Adipose tissue (tissue), 3 donors: ENCODE data around the gene RIMBP2. TPM values are rescaled to one million over a fixed set of nuclear protein-coding genes. Genes with fewer than 3 reads are reported as not detected.

Source experiments
- H3K27ac ChIP-seq: one replicate; pipeline ENCODE4 v1.5.1; 2013; ENCODE audit warnings: low read depth, low read length
- WGBS, 3 donors: extraction: QIAGEN DNeasy Blood & Tissue Kit; methylation state at CpG; one replicate each; pipeline ENCODE4 v1.1.7; 2013; 5-methylcytosine and 5-hydroxymethylcytosine counted together
- polyA plus RNA-seq, 3 donors: library from polyadenylated mRNA; stranded (reverse); fragments of 200-250 nt; gene quantifications; one replicate each; pipeline ENCODE4 v1.2.3, GENCODE V29; 2013
- donor health status: healthy with polysubstance abuse.
- donor health status: Bipolar disorder and iron deficiency.
- donor health status: healthy.

RIMBP2 gene
- polyA plus RNA-seq, 3 donors, result 0.49 to 1.7 (median 1.1) TPM

GRCh38 chr12:130460611-130461446, 255.3 kb downstream of the RIMBP2 start:
- 76 to 78% (median 78%) methylated on average over 28 of the region's 28 CpGs for WGBS, 3 donors
- no peak overlapping the region for H3K27ac ChIP-seq

- 62 to 76% (median 67%) methylated on average over 11 of the region's 11 CpGs for WGBS, 3 donors
These were observed 256.2 kb downstream of the RIMBP2 start for GRCh38 chr12:130459916-130460315.

GRCh38 chr12:130458341-130458740, 257.8 kb downstream of the RIMBP2 start:
- WGBS, 3 donors, result 74 to 80% (median 77%) methylated on average over 12 of the region's 12 CpGs
- H3K27ac ChIP-seq, result no peak overlapping the region

More at GRCh38 chr12:130459916-130460315, 256.2 kb downstream of the RIMBP2 start:
- H3K27ac ChIP-seq, result no peak overlapping the region

- no peak overlapping the region for H3K27ac ChIP-seq
- 73 to 80% (median 78%) methylated on average over 9 of the region's 9 CpGs for WGBS, 3 donors
These were observed 258.9 kb downstream of the RIMBP2 start for GRCh38 chr12:130457215-130457614.

- no peak overlapping the region for H3K27ac ChIP-seq
- 58 to 71% (median 71%) methylated on average over 28 of the region's 28 CpGs for WGBS, 3 donors
These were observed 259.5 kb downstream of the RIMBP2 start for GRCh38 chr12:130456375-130457199.

GRCh38 chr12:130455161-130455560, 260.9 kb downstream of the RIMBP2 start:
- 70 to 79% (median 72%) methylated on average over 19 of the region's 19 CpGs for WGBS, 3 donors

GRCh38 chr12:130454296-130454695, 261.8 kb downstream of the RIMBP2 start:
- 78 to 88% (median 87%) methylated on average over 9 of the region's 9 CpGs for WGBS, 3 donors

More at GRCh38 chr12:130455161-130455560, 260.9 kb downstream of the RIMBP2 start:
- H3K27ac ChIP-seq, result no peak overlapping the region

GRCh38 chr12:130452546-130452945, 263.6 kb downstream of the RIMBP2 start:
- no peak overlapping the region for H3K27ac ChIP-seq
- WGBS, 3 donors, result 71 to 78% (median 75%) methylated on average over 10 of the region's 10 CpGs

More at GRCh38 chr12:130454296-130454695, 261.8 kb downstream of the RIMBP2 start:
- H3K27ac ChIP-seq, result no peak overlapping the region

- WGBS, 3 donors, result 82 to 88% (median 85%) methylated on average over 40 to 41 of the region's 41 CpGs
- H3K27ac ChIP-seq, result no peak overlapping the region
These were observed 264.8 kb downstream of the RIMBP2 start for GRCh38 chr12:130451001-130451930.

GRCh38 chr12:130449291-130449690, 266.8 kb downstream of the RIMBP2 start:
- 78 to 84% (median 82%) methylated on average over 18 of the region's 18 CpGs for WGBS, 3 donors
- H3K27ac ChIP-seq, result no peak overlapping the region

GRCh38 chr12:130448044-130448821, 267.9 kb downstream of the RIMBP2 start:
- 81 to 85% (median 84%) methylated on average over 20 of the region's 20 CpGs for WGBS, 3 donors

GRCh38 chr12:130447655-130447965, 268.5 kb downstream of the RIMBP2 start:
- WGBS, 3 donors, result 81 to 88% (median 86%) methylated on average over 11 of the region's 11 CpGs
- H3K27ac ChIP-seq, result no peak overlapping the region

More at GRCh38 chr12:130448044-130448821, 267.9 kb downstream of the RIMBP2 start:
- H3K27ac ChIP-seq, result no peak overlapping the region

GRCh38 chr12:130446846-130447654, 269.0 kb downstream of the RIMBP2 start:
- WGBS, 3 donors, result 77 to 87% (median 83%) methylated on average over 31 to 32 of the region's 32 CpGs
- H3K27ac ChIP-seq, result no peak overlapping the region

- H3K27ac ChIP-seq, result no peak overlapping the region
- WGBS, 3 donors, result 82 to 92% (median 88%) methylated on average over 16 of the region's 16 CpGs
These were observed 271.1 kb downstream of the RIMBP2 start for GRCh38 chr12:130444986-130445385.

GRCh38 chr12:130444061-130444460, 272.0 kb downstream of the RIMBP2 start:
- WGBS, 3 donors, result 43 to 72% (median 50%) methylated on average over 5 of the region's 5 CpGs
- H3K27ac ChIP-seq, result no peak overlapping the region

- no peak overlapping the region for H3K27ac ChIP-seq
- 90 to 93% (median 92%) methylated on average over 45 of the region's 45 CpGs for WGBS, 3 donors
These were observed 274.0 kb downstream of the RIMBP2 start for GRCh38 chr12:130441771-130442760.
